Liver (tissue), 9 donors: ENCODE results near the gene CPSF4. TPM values are rescaled to one million over a fixed set of nuclear protein-coding genes. Genes with fewer than 3 reads are reported as not detected.

Source experiments
- DNase-seq: peaks from one replicate; pipeline ENCODE4 v3.0.0-alpha.2; 2017; ENCODE audit warnings: low spot score
- H3K27ac ChIP-seq, 2 donors: one replicate each; pipeline ENCODE4 v1.7.0; 2013; ENCODE audit warnings: inconsistent platforms in 2 of 2, low read length in 2 of 2, control low read depth in 1 of 2, low read depth in 1 of 2, mild to moderate bottlenecking in 1 of 2
- H3K27me3 ChIP-seq, 4 donors: one replicate each; pipeline versions ENCODE4 v1.6.1 to v1.7.0; 2013; ENCODE audit warnings: low read length in 3 of 4, inconsistent platforms in 1 of 4, mild to moderate bottlenecking in 1 of 4, moderate library complexity in 1 of 4; ENCODE audit not compliant: control insufficient read depth in 4 of 4, insufficient read depth in 4 of 4
- H3K36me3 ChIP-seq, 4 donors: one replicate each; pipeline versions ENCODE4 v1.6.1 to v1.7.0; 2013; ENCODE audit warnings: low read length in 3 of 4, mild to moderate bottlenecking in 3 of 4, low read depth in 1 of 4, moderate library complexity in 1 of 4; ENCODE audit not compliant: control insufficient read depth in 4 of 4, insufficient read depth in 3 of 4
- H3K4me1 ChIP-seq, 4 donors: one replicate each; pipeline versions ENCODE4 v1.6.1 to v1.7.0; 2013; ENCODE audit warnings: low read length in 3 of 4, mild to moderate bottlenecking in 3 of 4, moderate library complexity in 1 of 4; ENCODE audit not compliant: control insufficient read depth in 4 of 4, insufficient read depth in 4 of 4
- H3K4me3 ChIP-seq, 3 donors: one replicate each; pipeline versions ENCODE4 v1.6.1 to v1.7.0; 2013; ENCODE audit warnings: low read length in 3 of 3, control low read depth in 1 of 3, low read depth in 1 of 3, mild to moderate bottlenecking in 1 of 3
- H3K9ac ChIP-seq, 2 donors: one replicate each; pipeline ENCODE4 v1.7.0; 2013; ENCODE audit warnings: low read length in 2 of 2, mild to moderate bottlenecking in 2 of 2, moderate library complexity in 2 of 2, control low read depth in 1 of 2, low read depth in 1 of 2
- H3K9me3 ChIP-seq, 4 donors: one replicate each; pipeline versions ENCODE4 v1.6.1 to v1.7.0; 2013; ENCODE audit warnings: low read length in 3 of 4; ENCODE audit not compliant: control insufficient read depth in 4 of 4
- ATF3 ChIP-seq: IDR thresholded peaks from 2 replicates; pipeline ENCODE4 v1.6.1; 2016; ENCODE audit warnings: antibody characterized with exemption
- CTCF ChIP-seq: fragments of 150-350 bp; IDR thresholded peaks from 2 replicates; pipeline ENCODE4 v1.5.1; 2017; ENCODE audit warnings: improper control_type of control experiment, low read depth, low read length; ENCODE audit not compliant: missing input control
- EGR1 ChIP-seq, 2 donors: IDR thresholded peaks; 2 replicates each; pipeline ENCODE4 v1.6.1; 2016 to 2018; ENCODE audit warnings: antibody characterized with exemption in 2 of 2, low read depth in 2 of 2
- FOXA1 ChIP-seq: IDR thresholded peaks from 2 replicates; pipeline ENCODE4 v1.6.1; 2016; ENCODE audit warnings: antibody characterized with exemption
- FOXA2 ChIP-seq: IDR thresholded peaks from 2 replicates; pipeline ENCODE4 v1.6.1; 2016; ENCODE audit warnings: antibody characterized with exemption
- GABPA ChIP-seq, 2 donors: IDR thresholded peaks in 1 of 2; conservative IDR thresholded peaks in 1 of 2; 2 replicates each; pipeline ENCODE4 v1.6.1; 2016; ENCODE audit warnings: antibody characterized with exemption in 2 of 2, mild to moderate bottlenecking in 1 of 2, moderate library complexity in 1 of 2
- HNF4A ChIP-seq, 2 donors: conservative IDR thresholded peaks; 2 replicates each; pipeline ENCODE4 v1.6.1; 2016; ENCODE audit warnings: antibody characterized with exemption in 2 of 2, mild to moderate bottlenecking in 2 of 2
- HNF4G ChIP-seq: IDR thresholded peaks from 2 replicates; pipeline ENCODE4 v1.6.1; 2016; ENCODE audit warnings: antibody characterized with exemption
- JUND ChIP-seq, 2 donors: IDR thresholded peaks; 2 replicates each; pipeline ENCODE4 v1.6.1; 2016; ENCODE audit warnings: antibody characterized with exemption in 2 of 2
- MAX ChIP-seq: IDR thresholded peaks from 2 replicates; pipeline ENCODE4 v1.6.1; 2016; ENCODE audit warnings: antibody characterized with exemption
- NR2F2 ChIP-seq: IDR thresholded peaks from 2 replicates; pipeline ENCODE4 v1.6.1; 2016; ENCODE audit warnings: antibody characterized with exemption
- RAD21 ChIP-seq, 2 donors: IDR thresholded peaks; 2 replicates each; pipeline ENCODE4 v1.6.1; 2016; ENCODE audit warnings: antibody characterized with exemption in 2 of 2, mild to moderate bottlenecking in 2 of 2
- REST ChIP-seq: IDR thresholded peaks from 2 replicates; pipeline ENCODE4 v1.6.1; 2016; ENCODE audit warnings: antibody characterized with exemption, mild to moderate bottlenecking
- RXRA ChIP-seq, 2 donors: IDR thresholded peaks; 2 replicates each; pipeline ENCODE4 v1.6.1; 2017 to 2018; ENCODE audit warnings: antibody characterized with exemption in 2 of 2, mild to moderate bottlenecking in 1 of 2
- SP1 ChIP-seq: IDR thresholded peaks from 2 replicates; pipeline ENCODE4 v1.6.1; 2018; ENCODE audit warnings: antibody characterized with exemption, mild to moderate bottlenecking
- TAF1 ChIP-seq: conservative IDR thresholded peaks from 2 replicates; pipeline ENCODE4 v1.6.1; 2016; ENCODE audit warnings: antibody characterized with exemption, mild to moderate bottlenecking
- ZBTB33 ChIP-seq: IDR thresholded peaks from 2 replicates; pipeline ENCODE4 v1.6.1; 2016; ENCODE audit warnings: antibody characterized with exemption
- whole genome bisulfite sequencing: extraction: QIAGEN DNeasy Blood & Tissue Kit; methylation state at CpG from one replicate; pipeline ENCODE4 v1.1.7; 2013; 5-methylcytosine and 5-hydroxymethylcytosine counted together
- polyA plus RNA-seq, 2 donors: library from polyadenylated mRNA; stranded (reverse) in 1 of 2; unstranded in 1 of 2; fragments of 200-250 nt in 1 of 2; fragments of >200 nt in 1 of 2; fragmentation: Nextera tagmentation in 1 of 2; extraction: Ambion mirVana in 1 of 2; gene quantifications; one replicate each; pipeline versions ENCODE4 v1.2.1 to v1.2.3, GENCODE V29; 2013 to 2015
- total RNA-seq, 2 donors: library from RNA; depleted of rRNA; stranded (reverse); fragments of >200 nt; gene quantifications; one replicate each; pipeline ENCODE4 v1.2.3, GENCODE V29; 2014
- donor health status: healthy.
- donor health status: healthy.
- donor health status: healthy.
- donor health status: healthy.
- donor health status: healthy.

The CPSF4 gene
- total and polyA plus RNA-seq, 4 donors = 7.1 to 15.3 (median 10.5) TPM

- Histone ChIP-seq H3K27me3 (no peaks in the 10 kb centered on the region), H3K9me3 (no peaks in the 10 kb centered on the region), H3K9ac (no peak overlapping the region), H3K27ac (no peak overlapping the region), H3K36me3 (peaks cover 16 to 67% (median 33%) of the 10 kb centered on the region in 4 donors), H3K4me1 (peaks cover 0 to 32% (median 15%) of the 10 kb centered on the region in 4 donors), H3K4me3 (no peak overlapping the region)
- TF ChIP-seq EGR1 (IDR thresholded peaks at IDR 0.05; ENCODE audit: low read depth in 2 of 2) (no peak), RAD21 (IDR thresholded peaks at IDR 0.05) (no peak), NR2F2 (no peak), SP1 (no peak), ZBTB33 (no peak), CTCF (no peak), TAF1 (no peak), ATF3 (no peak), HNF4A (conservative IDR thresholded peaks at IDR 0.05) (no peak), JUND (IDR thresholded peaks at IDR 0.05) (no peak), FOXA2 (no peak), MAX (no peak)
- no peak for DNase-seq
- 97% methylated on average over 5 of the region's 5 CpGs for WGBS
Measured at GRCh38 chr7:99420213-99420612, 18.5 kb upstream of the CPSF4 start.

- H3K4me3 ChIP-seq = no peak overlapping the region
- 89% methylated on average over 7 of the region's 7 CpGs for WGBS
- H3K4me1 ChIP-seq = peaks cover 0 to 26% (median 8%) of the 10 kb centered on the region in 4 donors
- no peak for TF ChIP-seq CTCF
- no peak for TF ChIP-seq GABPA (IDR thresholded peaks at IDR 0.05 in 1 of 2, conservative IDR thresholded peaks at IDR 0.05 in 1 of 2)
- TF ChIP-seq REST = no peak
- TF ChIP-seq HNF4G = no peak
- TF ChIP-seq RAD21 (IDR thresholded peaks at IDR 0.05) = no peak
- TF ChIP-seq JUND (IDR thresholded peaks at IDR 0.05) = no peak
- no peak for TF ChIP-seq ZBTB33
- no peak for TF ChIP-seq EGR1 (IDR thresholded peaks at IDR 0.05; ENCODE audit: low read depth in 2 of 2)
- TF ChIP-seq RXRA (IDR thresholded peaks at IDR 0.05) = no peak
- TF ChIP-seq MAX = no peak
- TF ChIP-seq FOXA2 = no peak
- no peak for TF ChIP-seq ATF3
- TF ChIP-seq SP1 = no peak
- no peak for TF ChIP-seq NR2F2
- TF ChIP-seq FOXA1 = no peak
- TF ChIP-seq HNF4A (conservative IDR thresholded peaks at IDR 0.05) = no peak
- no peak for TF ChIP-seq TAF1
- peaks cover 16 to 71% (median 33%) of the 10 kb centered on the region in 4 donors for H3K36me3 ChIP-seq
- no peaks in the 10 kb centered on the region for H3K27me3 ChIP-seq
- no peak for DNase-seq
- no peak overlapping the region for H3K27ac ChIP-seq
- no peaks in the 10 kb centered on the region for H3K9me3 ChIP-seq
- H3K9ac ChIP-seq = no peak overlapping the region
Measured at GRCh38 chr7:99420986-99421385, 17.8 kb upstream of the CPSF4 start.
